ENCODE measurements around the gene PTH2.

DNA sequence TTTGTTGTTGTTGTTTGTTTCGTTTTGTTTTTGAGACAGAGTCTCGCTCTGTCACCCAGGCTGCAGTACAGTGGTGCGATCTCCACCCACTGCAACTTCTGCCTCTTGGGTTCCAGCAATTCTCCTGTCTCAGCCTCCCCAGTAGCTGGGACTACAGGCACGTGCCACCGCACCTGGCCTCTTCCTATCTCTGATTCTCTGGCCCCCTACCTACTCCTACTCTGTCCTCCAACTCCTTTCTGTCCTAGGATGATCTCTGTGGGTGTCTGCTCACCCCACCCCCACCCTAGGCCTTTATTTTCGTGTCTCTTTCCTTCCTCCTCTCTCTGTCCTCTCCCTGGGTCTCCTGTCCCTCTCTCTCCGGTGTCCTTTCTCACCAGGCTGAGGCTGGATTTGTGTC is 27.2 kb upstream of the PTH2 start:
- TF ChIP-seq, protein P1, sequence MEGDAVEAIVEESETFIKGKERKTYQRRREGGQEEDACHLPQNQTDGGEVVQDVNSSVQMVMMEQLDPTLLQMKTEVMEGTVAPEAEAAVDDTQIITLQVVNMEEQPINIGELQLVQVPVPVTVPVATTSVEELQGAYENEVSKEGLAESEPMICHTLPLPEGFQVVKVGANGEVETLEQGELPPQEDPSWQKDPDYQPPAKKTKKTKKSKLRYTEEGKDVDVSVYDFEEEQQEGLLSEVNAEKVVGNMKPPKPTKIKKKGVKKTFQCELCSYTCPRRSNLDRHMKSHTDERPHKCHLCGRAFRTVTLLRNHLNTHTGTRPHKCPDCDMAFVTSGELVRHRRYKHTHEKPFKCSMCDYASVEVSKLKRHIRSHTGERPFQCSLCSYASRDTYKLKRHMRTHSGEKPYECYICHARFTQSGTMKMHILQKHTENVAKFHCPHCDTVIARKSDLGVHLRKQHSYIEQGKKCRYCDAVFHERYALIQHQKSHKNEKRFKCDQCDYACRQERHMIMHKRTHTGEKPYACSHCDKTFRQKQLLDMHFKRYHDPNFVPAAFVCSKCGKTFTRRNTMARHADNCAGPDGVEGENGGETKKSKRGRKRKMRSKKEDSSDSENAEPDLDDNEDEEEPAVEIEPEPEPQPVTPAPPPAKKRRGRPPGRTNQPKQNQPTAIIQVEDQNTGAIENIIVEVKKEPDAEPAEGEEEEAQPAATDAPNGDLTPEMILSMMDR (conservative IDR thresholded peaks at IDR 0.05), result no peak
- TF ChIP-seq EZH2 (IDR thresholded peaks at IDR 0.05; ENCODE audit: low read depth), result no peak
